Activated CD8-positive, alpha-beta memory T cell treated with anti-CD3 and anti-CD28 coated beads for 48 hours (primary cell): ENCODE data around the gene AKAP12.

ENCODE experiments used
- DNase-seq, 3 experiments: peaks; one replicate each; pipeline ENCODE4 v3.0.0-alpha.2; 2020; ENCODE audit warnings: low read depth in 2 of 3, low spot score in 2 of 3

Gene AKAP12

DNA sequence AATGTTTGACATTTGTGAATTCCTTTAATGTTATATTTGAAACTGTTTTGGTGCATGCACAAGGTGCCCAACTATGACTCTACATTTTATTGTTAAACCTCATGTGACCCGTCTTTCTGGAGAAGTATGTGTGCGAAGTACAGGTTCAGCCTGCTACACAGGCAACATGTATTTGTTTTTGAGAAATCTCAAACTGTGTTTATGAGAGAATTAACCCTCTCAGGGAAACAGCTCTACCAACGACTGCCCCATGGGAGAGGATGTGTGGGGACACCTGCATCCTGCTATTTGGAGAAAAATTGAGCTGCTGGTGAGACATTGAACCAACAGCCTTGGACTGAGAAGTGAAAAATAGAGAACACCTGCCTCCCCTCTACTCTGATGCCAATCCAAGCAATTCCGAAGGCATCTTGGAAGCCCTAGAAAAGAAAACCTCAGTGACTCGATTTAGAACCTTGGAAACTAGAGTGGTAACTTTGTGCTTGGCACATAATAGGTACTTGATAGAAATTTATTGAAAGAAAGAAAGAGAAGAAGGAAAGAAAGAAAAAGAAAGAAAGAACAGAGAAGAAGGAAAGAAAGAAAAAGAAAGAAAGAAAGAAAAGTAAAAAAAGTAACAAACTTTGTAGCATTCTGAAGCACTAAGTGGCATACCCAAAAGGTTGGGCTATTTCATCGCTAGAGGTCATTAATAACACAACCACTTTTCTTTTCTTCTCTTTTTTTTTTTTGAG is 2.9 kb upstream of the AKAP12 start:
- DNase-seq = no peak

DNA sequence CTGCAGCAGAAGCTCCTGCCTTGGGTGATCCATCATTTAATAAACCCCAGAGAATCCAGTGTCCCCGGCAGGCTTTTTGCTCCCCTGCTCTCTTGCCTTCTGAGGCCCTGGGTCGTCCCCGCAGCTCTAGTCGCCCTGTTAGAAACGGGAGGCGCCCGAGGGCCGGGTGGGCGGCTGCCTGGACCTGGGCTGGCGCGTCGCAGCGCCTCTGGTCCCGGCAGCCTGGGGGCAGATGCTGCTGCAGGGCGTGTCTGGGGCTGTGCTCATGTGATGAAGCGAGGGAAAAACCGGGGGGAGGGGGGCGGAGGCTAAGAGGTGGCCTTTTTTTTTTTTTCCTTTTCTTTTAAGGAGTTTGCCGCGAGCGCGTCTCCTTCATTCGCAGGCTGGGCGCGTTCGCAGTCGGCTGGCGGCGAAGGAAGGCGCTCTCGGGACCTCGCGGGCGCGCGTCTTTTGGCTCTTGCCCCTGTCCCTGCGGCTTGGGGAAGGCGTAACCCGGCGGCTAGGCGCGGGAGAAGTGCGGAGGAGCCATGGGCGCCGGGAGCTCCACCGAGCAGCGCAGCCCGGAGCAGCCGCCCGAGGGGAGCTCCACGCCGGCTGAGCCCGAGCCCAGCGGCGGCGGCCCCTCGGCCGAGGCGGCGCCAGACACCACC is 394 bp downstream of the AKAP12 start:
- DNase-seq = peak in 2 of 3 experiments; percentile 13 to 22

DNA sequence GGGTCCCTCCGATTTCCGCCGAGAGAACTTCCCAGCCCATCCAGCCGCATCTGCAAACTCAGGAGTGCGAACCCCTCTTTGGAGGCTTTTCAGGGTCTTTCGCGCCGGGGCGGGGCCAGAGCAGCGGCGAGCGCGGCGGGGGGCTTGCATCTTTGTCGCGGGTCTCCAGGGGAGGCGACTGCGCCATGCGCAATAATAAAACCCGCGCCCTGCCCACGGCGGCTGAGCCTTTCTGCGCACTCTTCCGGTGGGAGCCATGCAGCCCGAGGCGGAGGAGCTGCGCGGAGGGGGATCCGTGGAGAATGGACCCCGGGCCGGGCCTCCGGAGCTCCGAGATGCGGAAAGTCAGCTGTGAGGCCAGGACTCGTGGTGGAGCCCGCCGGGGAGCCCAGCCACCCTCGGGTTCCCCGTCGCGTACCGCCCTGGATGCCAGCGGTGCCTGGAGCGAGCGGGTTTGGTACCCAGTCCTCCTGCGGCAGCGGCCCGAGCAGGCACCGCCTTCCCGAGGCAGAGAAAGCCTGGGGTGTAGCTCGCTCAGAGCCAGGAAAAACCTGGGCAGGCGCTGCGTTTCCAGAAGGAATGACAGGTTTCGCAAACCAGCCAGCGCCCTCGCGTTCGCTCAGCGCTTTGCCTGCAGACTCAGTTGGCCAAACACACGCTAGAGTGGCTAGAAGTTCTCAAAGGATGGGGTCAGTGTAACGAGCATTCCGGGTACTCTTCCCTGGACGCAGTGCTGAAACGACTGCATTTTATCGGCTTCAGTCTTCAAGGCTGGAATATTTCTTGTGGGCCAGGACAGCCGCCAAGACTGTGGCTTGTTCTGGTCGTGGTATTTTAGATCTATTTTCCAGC is 1.2 kb downstream of the AKAP12 start:
- peak in 1 of 3 experiments; percentile 3 for DNase-seq

DNA sequence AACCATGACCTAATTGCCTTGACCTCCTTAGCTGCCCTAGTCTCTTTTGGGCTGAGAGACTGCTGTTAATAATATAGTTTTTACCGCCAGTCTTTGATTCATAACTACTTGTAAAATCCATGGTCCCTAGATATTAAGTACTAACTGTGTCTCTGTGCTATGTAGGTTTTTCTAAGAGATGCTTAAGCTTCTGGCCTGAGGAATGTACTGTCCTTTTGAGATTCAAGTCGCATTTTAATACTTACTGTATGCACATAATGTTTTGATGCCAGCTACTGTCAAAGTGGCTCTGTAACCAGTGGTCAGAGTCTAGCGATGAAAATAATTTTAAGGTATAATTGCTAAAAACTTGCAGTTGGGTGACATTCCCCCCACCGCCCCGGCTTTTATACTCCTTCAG is 2.1 kb downstream of the AKAP12 start:
- no peak for DNase-seq

DNA sequence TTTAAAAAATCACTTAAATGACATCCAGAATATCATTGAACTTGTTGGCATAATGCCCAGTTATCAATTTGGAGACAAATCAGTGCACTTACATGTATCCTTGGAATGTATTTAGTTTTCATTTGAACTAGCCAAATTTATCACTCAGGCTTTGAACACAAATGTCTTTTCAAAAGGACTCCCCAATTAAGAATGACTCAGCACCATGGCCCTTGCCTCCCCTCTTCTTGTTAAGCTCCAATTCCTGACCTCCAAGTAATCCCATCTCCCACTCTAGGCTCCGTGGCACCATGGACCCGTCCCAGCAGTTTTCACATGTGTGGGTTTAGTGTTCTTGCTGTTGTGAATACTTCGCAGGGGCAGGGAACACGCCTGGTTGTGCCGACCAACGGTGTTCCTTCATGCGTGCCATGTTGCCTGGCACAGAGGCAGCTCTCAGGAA is 2.7 kb downstream of the AKAP12 start:
- DNase-seq = no peak

DNA sequence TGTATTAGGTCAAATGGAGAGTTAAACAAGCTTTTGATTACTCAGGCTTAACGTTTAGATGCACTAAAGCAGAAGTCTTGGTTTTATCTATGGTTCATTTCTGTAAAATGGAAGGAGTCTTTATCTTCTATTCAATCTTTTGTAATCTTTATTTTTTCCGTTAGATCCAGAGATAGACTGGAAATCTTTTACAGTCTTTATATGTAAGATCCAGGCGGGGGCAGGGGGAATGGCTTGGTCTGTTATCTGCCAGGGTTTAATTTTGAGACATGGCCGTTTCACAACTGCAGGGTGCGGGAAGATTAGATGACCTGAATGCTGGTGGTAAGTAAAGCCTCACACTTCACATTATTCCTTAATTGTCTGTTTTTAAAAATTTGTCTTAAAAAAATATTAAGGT is 3.7 kb downstream of the AKAP12 start:
- DNase-seq = no peak

DNA sequence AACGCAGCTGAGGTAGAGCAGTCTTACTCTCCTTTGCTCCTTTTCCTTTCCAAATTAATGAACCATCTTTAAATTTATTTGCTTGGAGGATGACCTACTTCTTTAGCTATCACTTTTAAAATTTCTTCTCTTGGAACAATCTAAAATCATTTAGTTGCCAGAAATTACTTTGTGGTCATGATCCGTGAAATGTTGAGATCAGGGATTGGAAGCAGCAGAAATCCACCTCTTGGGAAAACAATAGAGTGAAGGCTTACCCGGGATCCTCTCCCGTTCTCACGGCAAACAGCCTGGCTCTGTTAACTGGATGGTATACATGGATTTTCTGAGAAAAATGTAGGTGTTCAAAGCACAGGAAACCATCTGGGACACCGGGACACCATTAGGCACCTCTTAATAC is 7.7 kb downstream of the AKAP12 start:
- DNase-seq = no peak

DNA sequence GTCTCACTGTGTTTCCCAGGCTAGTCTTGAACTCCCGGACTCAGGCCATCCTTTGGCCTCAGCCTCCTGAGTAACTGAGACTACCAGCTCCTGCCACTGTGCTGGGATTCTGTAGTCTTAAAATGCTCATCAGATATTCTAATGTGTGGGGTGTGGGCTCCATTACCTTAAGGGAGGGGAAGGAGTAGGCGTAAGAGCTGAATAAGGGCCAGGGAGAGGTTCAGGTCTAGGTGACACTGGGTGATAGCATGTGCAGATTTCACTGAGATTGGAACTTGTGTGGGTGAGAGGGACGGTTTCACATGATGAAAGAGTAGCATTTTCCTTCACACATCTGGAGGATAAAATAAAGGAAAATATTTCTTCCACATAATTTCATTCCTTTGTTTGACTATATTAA is 8.5 kb downstream of the AKAP12 start:
- DNase-seq = no peak

DNA sequence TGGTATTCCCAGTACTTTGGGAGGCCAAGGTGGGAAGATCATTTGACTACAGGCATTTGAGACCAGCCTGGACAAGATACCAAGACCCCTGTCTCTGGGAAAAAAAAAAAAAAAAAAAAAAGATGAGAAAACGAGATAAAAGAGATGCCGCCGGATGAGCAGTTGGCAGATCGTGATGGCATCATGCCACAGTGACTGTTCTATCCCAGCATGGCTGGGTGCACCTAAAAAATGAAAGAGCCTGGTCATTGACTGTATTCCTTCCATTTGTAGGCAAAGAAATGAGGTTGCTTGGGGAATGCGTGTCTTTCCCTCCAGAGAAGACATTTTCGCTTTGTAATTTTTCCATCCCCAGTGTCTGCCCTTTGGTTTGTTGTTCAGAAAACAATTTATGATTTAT is 12.9 kb downstream of the AKAP12 start:
- DNase-seq = no peak

DNA sequence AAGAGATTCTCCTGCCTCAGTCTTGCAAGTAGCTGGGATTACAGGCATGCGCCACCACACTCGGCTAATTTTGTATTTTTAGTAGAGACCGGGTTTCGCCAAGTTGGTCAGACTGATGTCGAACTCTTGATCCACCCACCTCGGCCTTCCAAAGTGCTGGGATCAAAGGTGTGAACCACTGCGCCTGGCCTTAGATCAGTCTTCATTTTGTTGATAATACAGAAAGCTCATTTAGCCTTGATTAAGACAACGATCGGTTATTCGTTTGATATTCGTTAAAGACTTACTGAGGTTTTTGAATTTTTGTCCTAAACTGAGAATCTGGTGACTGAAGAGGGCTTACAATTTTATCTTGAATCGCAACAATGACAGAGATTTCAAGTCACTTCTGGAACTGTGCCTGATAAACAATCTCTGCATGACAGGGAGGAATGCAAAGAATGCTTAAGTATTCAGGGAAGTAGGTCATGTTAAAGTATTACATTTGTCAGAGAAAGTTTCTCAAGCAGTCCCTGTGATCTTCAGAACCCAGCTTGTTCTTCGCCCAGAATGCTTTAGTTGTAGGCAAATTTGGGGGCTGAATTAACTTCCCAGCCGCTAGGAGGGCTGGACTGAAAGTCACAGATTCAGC is 14.8 kb downstream of the AKAP12 start:
- no peak for DNase-seq

DNA sequence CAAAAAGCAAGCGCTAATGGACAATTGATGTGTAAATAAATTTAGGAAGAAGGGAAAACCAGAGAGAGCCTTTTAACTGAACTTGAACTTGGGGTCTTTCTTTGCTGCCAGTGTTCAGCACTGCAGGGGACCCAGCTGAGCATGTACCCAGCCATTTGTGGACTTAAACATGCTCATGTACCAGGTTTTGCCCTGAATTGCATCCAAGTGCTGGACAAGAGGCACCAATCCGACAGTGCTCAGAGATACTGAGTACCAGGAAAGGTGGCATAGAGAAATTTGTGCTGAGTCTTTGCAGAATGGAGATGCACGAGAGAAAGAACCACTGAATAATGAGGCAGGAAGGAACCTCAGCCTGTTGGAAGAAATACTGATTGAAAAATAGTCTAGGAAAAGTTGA is 16.0 kb downstream of the AKAP12 start:
- no peak for DNase-seq

DNA sequence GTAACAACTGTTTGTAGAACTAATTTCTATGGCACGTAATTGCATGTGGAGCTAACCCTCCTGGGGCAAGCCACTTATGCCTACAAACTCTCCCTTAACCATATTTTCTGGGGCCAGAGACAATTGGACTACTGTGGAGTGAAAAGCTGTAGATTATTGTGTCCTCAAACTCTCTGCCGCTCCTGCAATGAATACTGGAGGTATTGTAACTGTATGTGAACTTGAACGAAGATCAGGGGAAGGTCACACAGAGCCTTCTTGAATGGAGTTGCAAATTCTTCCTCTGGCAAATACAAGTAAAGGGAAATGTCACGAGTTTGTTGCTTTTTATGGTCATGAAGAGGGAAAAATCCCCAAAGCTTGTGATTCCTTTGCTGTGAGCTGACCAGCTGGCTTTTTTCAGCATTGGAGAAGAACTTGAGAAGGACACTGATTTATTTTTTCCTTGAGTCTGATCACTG is 18.2 kb downstream of the AKAP12 start:
- no peak for DNase-seq

DNA sequence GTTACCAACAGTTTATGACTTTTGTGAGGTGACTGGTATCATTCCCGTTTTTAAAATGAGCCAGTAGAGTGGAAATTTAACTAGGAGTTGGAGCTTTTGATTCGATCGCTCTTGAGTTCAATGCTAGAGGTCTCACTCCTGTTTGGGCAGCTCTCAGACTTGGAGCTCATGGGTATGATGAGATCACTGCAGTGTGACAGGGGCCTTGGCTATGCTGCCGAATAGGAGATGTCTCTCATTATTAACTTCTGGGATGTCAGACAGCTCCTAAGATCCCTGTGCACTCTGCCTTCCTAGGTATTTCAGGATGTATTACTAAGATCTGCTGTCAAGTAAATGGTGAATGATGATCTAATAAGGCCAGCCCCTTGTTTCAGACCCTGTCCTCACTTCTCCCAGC is 20.4 kb downstream of the AKAP12 start:
- DNase-seq = no peak

DNA sequence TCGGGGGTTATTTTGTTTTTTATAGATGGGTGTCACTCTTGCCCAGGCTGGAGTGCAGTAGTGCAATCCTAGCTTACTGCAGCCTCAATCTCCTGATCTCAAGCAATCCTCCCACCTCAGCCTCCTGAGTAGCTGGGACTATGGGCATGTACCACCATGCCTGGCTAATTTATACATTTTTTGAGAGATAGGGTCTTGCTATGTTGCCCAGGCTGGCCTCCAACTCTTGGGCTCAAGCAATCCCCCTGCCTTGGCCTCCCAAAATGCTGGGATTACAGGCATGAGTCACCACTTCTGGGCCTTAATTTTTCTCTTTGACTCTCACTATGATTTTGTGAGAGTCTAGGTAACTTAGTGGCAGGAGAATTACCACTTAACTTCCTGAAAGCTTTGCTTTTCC is 23.3 kb downstream of the AKAP12 start:
- no peak for DNase-seq

DNA sequence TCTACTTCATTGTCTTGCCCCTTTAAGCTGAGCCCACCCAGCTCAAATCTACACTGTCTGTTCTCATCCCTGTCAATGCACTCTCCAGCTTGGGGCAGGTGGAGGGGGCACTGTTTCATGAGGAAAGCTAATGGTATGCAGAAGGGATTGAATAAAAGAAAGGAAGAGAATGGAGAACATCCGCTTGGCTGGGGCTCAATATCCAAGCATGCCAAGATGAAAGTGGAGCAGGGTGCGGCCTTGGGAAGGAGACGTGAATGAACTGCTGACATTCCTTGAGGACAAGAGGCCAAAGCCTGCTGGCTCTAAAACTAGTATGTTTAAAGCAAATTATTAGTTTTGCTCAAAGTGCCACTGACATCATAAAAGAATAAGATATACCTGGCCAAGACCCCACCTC is 24.2 kb downstream of the AKAP12 start:
- DNase-seq = no peak

DNA sequence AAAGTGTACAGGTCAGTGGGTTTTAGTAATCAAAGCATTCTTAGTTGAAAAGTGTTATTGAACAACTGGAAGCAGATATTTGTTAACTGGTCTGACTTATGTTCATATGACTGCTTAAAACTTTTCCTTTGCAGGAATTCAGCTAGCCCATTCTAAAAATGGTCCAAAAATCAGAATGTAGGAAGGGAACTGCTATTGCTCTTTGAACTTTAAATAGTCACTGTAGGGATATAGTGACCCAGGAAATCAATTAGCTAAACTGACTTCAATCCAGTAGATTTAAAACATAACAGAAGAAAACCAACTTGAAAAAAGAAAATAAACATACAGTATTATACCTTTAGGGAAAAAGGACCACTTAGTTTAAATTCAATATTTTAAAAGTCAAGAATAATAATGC is 25.5 kb downstream of the AKAP12 start:
- no peak for DNase-seq

DNA sequence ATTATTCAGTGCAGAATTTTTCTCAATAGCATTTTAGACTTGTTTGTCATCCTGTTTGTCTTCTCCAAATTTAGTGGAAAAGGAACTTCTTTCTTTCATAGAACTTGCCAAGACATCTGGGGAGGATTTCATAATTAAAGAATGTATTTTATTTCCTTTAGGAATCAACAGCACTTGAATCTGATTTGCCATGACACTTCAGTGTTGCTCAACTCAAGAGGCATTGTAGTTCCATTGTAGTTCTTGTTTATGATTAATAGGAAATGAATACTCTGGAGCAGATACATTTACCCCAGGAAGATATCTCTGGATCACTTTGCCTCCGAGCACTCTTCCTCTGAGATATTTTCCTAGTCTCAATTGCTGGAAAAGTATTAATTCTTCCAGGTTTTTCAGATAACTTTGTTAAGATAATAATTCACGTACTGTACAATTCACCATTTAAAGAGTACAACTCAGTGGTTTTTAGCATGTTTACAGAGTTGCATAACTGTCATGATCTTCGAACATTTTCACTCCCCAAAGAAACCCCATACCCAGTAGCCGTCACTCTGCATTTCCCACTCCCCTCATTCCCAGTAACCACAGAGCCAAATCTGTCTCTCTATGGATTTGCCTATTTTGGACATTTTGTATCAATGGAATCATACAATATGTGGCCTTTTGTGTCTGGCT is 29.7 kb downstream of the AKAP12 start:
- DNase-seq = no peak

DNA sequence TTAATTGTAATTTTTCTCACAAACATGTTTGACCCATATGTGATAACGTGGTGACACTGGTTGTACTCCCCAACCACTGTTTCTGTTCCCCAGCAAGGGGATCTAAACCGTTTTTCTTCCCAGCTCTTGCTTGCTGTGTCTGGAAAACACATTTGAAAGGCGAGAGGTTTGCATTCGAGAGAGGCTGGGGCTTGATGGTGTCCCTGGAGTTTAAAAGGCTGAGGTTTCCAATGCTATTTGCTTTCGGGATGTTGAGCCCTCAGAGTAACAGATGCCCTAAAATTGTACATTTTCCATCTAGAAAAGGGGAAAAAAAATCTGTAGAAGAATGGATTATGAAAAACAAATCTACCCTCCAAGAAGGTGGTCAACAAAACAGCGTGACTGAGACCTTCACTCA is 35.4 kb downstream of the AKAP12 start:
- DNase-seq = no peak

DNA sequence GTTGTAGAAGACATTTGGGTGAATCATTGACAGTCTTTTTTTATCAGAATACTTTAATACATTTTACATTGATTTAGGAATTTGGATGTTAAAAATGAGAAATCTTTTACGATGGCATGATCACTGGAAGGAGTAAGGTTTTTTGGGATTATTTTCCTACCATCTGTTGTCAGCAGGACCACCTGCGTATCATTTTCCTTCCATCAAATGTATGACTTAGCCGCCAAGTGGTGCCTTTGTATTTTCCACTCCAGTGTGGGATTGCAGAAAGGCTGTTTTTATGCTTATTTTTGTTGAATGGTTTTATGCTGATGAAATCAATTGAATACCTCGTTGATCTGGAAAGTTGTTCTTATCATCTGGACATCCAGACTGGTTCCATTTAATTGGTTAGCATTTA is 35.8 kb downstream of the AKAP12 start:
- DNase-seq = no peak

DNA sequence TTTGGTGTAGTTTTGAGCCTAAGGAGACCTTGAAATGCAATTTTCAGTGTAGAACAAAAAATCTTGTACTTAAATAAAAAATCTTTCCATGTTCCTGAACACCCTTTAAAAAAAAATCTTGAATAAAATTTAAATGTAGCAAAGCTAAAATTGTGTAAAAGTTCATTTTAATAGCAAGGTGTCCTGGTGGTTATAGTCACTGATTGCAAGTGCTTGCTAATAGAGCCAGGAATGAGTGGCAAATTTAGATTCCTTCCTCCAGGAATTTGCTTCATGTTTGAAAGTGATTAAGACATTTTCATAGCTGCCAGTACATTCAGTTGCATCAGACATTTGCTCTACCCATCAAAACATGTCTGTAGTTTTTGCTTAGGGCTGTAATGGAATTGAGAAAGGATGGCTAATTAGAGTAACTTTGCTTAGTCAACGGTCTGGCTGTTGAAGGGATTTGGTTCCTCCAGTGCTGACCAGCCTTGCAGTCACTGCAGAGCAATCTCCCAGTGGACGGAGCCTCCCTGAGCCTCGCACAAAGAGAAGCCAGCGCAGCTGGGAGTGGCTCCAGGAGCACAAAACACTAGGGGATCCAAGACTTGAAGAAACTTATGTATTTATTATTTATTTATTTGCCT is 36.5 kb downstream of the AKAP12 start:
- DNase-seq = no peak
